Brain microvascular endothelial cell (primary cell): Measurements from ENCODE around the gene SOCS7.

Experiments used
- DNase-seq: peaks from one replicate; pipeline ENCODE4 v3.0.0-alpha.2; 2020
- H3K27ac ChIP-seq: fragments of 250-450 bp; sonication (Bioruptor Pico); 2 replicates; pipeline ENCODE4 v1.5.1; 2020; ENCODE audit warnings: mild to moderate bottlenecking, moderate library complexity
- H3K27me3 ChIP-seq: fragments of 250-450 bp; sonication (Bioruptor Pico); replicated peaks from 2 replicates; pipeline ENCODE4 v1.5.1; 2020; ENCODE audit warnings: mild to moderate bottlenecking
- H3K36me3 ChIP-seq: fragments of 250-450 bp; sonication (Bioruptor Pico); replicated peaks from 2 replicates; pipeline ENCODE4 v1.5.1; 2020; ENCODE audit warnings: mild to moderate bottlenecking
- H3K4me3 ChIP-seq: 2 replicates; pipeline ENCODE4 v1.5.1; 2011; ENCODE audit warnings: low read depth, mild to moderate bottlenecking, control low read depth, low read length, moderate library complexity
- in situ Hi-C: cut with HindIII; loops from 2 replicates; pipeline ENCODE4 v1.10.0; 2017; ENCODE audit warnings: low sequenced_read_pairs, low pct_ligation_motif_present
- TF ChIP-seq, protein P1 (sequence below): IDR thresholded peaks from 2 replicates; pipeline ENCODE4 v1.5.1; 2011; ENCODE audit warnings: low read depth, mild to moderate bottlenecking, moderate library complexity, low read length, control low read depth, inconsistent platforms; ENCODE audit errors: missing control alignments

The SOCS7 gene

DNA sequence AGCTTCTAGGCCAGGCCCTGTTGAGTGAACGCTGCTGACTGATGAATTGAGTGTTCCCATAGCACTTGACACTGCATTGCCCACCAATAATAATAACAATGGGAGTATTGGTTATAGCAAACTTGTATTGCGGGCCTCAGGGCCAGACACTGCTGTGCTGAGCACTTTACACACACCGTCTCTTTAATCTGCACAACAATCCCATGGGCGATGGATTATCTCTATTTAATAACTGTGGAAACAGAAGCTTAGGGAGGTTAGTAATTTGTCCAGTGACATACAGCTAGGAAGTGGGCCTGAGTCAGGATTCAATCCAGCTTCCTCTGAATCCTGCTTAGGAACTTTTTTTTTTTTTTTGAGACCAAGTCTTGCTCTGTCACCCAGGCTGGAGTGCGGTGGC lies 87.8 kb downstream of the SOCS7 start:
- no peak overlapping the region for H3K27ac ChIP-seq
- TF ChIP-seq, protein P1, sequence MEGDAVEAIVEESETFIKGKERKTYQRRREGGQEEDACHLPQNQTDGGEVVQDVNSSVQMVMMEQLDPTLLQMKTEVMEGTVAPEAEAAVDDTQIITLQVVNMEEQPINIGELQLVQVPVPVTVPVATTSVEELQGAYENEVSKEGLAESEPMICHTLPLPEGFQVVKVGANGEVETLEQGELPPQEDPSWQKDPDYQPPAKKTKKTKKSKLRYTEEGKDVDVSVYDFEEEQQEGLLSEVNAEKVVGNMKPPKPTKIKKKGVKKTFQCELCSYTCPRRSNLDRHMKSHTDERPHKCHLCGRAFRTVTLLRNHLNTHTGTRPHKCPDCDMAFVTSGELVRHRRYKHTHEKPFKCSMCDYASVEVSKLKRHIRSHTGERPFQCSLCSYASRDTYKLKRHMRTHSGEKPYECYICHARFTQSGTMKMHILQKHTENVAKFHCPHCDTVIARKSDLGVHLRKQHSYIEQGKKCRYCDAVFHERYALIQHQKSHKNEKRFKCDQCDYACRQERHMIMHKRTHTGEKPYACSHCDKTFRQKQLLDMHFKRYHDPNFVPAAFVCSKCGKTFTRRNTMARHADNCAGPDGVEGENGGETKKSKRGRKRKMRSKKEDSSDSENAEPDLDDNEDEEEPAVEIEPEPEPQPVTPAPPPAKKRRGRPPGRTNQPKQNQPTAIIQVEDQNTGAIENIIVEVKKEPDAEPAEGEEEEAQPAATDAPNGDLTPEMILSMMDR: no peak
- no peak for DNase-seq
- H3K4me3 ChIP-seq: no peak overlapping the region
- no peaks in the 10 kb centered on the region for H3K27me3 ChIP-seq
- H3K36me3 ChIP-seq: no peaks in the 10 kb centered on the region
- in situ Hi-C loops: no loop called here

DNA sequence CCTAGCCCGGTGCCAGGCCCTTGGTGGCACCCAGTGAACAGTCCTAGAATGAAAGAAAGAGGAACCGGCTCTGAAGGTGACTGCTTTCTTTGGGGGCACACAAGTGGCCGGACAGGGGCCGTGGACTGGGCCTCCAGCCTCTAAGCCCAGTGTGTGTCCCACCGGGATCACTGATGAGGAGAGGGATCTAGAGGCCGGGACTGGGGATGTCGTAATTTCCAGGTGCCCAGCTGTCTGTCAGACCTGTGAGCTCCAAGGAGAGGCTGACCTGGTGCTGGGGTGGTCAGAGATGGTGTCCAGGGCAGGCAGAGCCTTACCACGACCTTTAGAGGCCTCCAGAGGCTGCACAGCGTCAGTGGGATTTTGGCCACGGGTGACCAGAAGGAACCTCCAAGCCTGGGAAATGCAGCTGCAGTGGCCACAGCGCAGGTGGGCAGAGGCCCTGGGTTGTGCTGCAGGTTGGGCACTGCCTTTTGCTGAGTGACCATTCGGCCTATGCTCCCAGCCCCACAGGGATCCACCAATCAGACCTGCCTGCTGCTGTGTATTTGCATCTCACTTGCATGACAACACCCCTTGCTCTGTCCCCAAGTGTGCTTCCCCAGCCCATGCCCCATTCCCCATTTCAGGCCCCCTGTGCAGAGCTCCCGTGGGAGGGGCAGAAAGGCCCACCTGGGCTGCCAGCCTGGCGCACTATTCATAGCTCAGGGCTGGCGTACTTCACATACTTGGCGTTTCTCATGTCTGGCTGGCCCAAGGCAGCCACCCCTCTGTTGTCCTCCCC lies 89.2 kb downstream of the SOCS7 start:
- DNase-seq: no peak
- TF ChIP-seq, protein P1: no peak
- Histone ChIP-seq H3K27me3 (no peaks in the 10 kb centered on the region), H3K4me3 (no peak overlapping the region), H3K27ac (no peak overlapping the region), H3K36me3 (no peaks in the 10 kb centered on the region)
- in situ Hi-C loops: no loop called here

DNA sequence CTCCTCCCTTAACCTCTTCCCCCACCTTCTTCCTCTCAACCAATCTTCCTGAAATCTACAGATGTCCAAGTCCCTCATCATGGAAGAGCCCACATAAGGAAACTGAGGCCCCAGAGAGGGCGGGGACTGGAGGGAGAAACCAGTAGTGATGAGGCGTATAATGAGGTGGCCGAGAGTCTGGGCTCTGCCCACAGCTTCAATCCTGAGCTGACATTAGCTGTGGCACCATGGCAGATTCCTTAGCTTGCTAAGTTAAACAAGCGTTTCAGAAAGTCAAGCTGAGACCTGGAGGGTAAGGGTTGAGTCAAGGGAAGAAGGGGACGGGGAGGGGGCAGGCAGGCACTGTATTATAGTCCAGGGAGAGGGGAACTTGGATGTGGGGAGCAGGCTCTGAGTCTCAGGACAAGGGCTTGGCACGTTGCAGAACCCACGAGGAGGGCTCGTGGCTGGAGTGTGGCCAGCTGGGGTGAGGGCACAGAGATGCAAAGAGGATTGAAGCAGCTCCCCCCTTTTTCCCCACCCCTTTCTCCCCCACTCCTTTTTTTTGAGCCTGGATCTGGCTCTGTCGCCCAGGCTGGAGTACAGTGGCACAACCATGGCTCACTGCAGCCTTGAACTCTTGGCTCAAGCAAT lies 89.9 kb downstream of the SOCS7 start:
- TF ChIP-seq, protein P1: no peak
- no peaks in the 10 kb centered on the region for H3K36me3 ChIP-seq
- H3K4me3 ChIP-seq: no peak overlapping the region
- no peak for DNase-seq
- no peak overlapping the region for H3K27ac ChIP-seq
- in situ Hi-C loops: no loop called here
- no peaks in the 10 kb centered on the region for H3K27me3 ChIP-seq

DNA sequence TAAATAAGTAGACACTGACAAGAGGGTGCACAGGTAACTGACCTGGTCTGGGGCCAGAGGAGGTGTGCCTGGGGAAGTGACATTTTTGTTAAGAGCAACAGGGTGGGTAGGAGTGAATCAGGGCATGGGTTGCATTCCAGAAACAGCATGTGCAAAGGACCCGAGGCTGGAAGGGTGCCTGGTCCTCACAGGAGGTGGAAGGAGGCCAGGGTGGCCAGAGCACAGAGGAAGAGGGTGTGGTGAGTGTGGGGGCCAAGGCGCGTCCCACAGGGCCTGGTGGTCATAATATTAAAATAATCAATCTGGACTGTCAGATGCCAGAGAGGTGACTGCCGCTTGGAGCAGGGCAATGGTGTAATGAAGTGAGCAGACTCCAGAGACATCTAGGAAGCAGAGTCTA lies 90.9 kb downstream of the SOCS7 start:
- Histone ChIP-seq H3K36me3 (no peaks in the 10 kb centered on the region), H3K27ac (no peak overlapping the region), H3K27me3 (no peaks in the 10 kb centered on the region), H3K4me3 (no peak overlapping the region)
- in situ Hi-C loops: no loop called here
- DNase-seq: no peak
- TF ChIP-seq, protein P1: no peak

DNA sequence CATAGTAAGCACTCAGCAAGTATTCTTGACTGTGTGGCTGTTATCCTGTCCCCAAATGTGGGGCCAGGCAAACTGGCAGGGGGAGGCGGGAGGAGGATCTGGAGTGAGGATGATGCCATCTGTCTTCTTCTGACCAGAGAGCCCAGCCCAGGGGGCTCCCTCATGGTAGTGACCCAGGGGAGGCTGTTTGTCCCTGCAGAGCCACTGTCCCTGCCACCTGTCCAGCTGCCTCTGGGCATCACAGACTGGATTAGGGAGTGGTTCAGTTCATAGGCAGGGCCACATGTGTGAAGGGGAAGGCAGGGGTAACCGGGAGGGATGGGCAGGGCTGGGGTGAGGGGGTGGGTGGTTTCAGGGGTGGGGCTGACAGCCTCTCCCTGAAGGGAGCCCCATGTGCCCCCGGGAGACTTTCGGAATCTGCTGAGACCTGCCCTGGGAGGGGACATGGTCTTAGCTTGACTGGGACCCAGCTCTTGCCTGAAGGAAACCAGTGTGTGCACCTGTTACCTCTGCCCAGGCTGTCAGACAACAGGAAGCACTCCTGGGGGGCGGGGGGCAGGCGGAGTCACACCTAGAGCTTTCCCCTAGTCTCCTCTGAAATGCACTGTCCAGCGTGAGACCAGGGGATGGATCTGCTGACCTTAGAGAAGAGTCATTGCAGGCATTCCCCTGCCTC lies 91.8 kb downstream of the SOCS7 start:
- no peaks in the 10 kb centered on the region for H3K27me3 ChIP-seq
- H3K27ac ChIP-seq: no peak overlapping the region
- in situ Hi-C loops: no loop called here
- no peak overlapping the region for H3K4me3 ChIP-seq
- TF ChIP-seq, protein P1: no peak
- DNase-seq: no peak
- H3K36me3 ChIP-seq: no peaks in the 10 kb centered on the region
